HepG2 (cell line): Measurements from ENCODE around the gene CADM1. TPM values are rescaled to one million over a fixed set of nuclear protein-coding genes. Genes with fewer than 3 reads are reported as not detected.

Source experiments
- ATAC-seq: fragments of 200-7000 bp; cut with Tn5 transposase; 3 replicates; pipeline ENCODE4 v1.9.1; 2020; ENCODE audit warnings: mild to moderate bottlenecking, moderate library complexity
- BruUV-seq: library from RNA; stranded (reverse); fragments of 400-500 nt; replicated peaks from 2 replicates; lab custom pipeline; 2021; lab: Mats Ljungman, UMichigan
- CTCF ChIA-PET: fragments of 300-600 bp; formaldehyde crosslinking; extraction: SDS; loops from one replicate; lab custom pipeline; 2021; ENCODE audit warnings: low total read pairs, inconsistent platforms, low intra/inter-chr PET ratio; lab: Yijun Ruan, JAX
- POLR2A ChIA-PET: fragments of 350-600 bp; sonication (Branson Sonifier 250); formaldehyde crosslinking; loops from one replicate; lab custom pipeline; 2020; ENCODE audit warnings: antibody characterized with exemption, inconsistent platforms; lab: Yijun Ruan, JAX
- DNase-seq: peaks from one replicate; pipeline ENCODE4 v3.0.0-alpha.2; 2015; ENCODE audit warnings: low spot score
- FAIRE-seq: peaks from 3 replicates; lab custom pipeline; 2011; peaks lifted over from hg19 to GRCh38; lab: Jason Lieb, UNC
- H2AFZ ChIP-seq: one replicate; pipeline ENCODE4 v1.6.1; 2011; ENCODE audit warnings: low read length, inconsistent platforms
- H3K27ac ChIP-seq: fragments of 300-600 bp; 3 replicates; pipeline ENCODE4 v1.8.0; 2011; ENCODE audit warnings: mixed run types, mild to moderate bottlenecking, mixed read lengths, low read length, inconsistent platforms; ENCODE audit not compliant: insufficient read depth; ENCODE audit errors: extremely low read length
- H3K27me3 ChIP-seq, 2 experiments: fragments of 200-600 bp in 1 of 2; 2 replicates in 1 of 2; 3 replicates in 1 of 2; pipeline versions ENCODE4 v1.6.0 to v1.8.0; 2011; ENCODE audit warnings: low read length in 2 of 2, mild to moderate bottlenecking in 2 of 2, moderate library complexity in 2 of 2, inconsistent platforms in 1 of 2; ENCODE audit not compliant: insufficient read depth in 2 of 2, control insufficient read depth in 1 of 2
- H3K36me3 ChIP-seq, 2 experiments: fragments of 200-600 bp in 1 of 2; replicated peaks in 1 of 2; 2 replicates in 1 of 2; 3 replicates in 1 of 2; pipeline versions ENCODE4 v1.5.1 to v1.8.0; 2011; ENCODE audit warnings: low read length in 2 of 2, inconsistent platforms in 1 of 2; ENCODE audit not compliant: insufficient read depth in 2 of 2, control insufficient read depth in 1 of 2
- H3K4me1 ChIP-seq: 2 replicates; pipeline ENCODE4 v1.5.1; 2012; ENCODE audit warnings: low read length, inconsistent platforms; ENCODE audit not compliant: insufficient read depth
- H3K4me2 ChIP-seq: 2 replicates; pipeline ENCODE4 v1.6.0; 2011; ENCODE audit warnings: low read depth, low read length, inconsistent platforms
- H3K4me3 ChIP-seq, 3 experiments: fragments of 200-600 bp in 1 of 3; sonication (generic), shearing (Covaris generic) in 1 of 3; replicated peaks in 1 of 3; 2 replicates each; pipeline ENCODE4 v1.5.1; 2011 to 2016; ENCODE audit warnings: low read length in 3 of 3, inconsistent platforms in 2 of 3, low read depth in 2 of 3, mild to moderate bottlenecking in 2 of 3, control low read depth in 1 of 3, mixed read lengths in 1 of 3; ENCODE audit not compliant: insufficient read depth in 1 of 3
- H3K79me2 ChIP-seq: one replicate; pipeline ENCODE4 v1.6.1; 2011; ENCODE audit warnings: low read length, inconsistent platforms; ENCODE audit not compliant: insufficient read depth
- H3K9ac ChIP-seq: 2 replicates; pipeline ENCODE4 v1.6.0; 2011; ENCODE audit warnings: mild to moderate bottlenecking, low read depth, low read length, inconsistent platforms; ENCODE audit not compliant: insufficient read depth
- H3K9me3 ChIP-seq: 2 replicates; pipeline ENCODE4 v1.5.1; 2012; ENCODE audit warnings: mild to moderate bottlenecking, low read length
- H4K20me1 ChIP-seq: 2 replicates; pipeline ENCODE4 v1.6.0; 2011; ENCODE audit warnings: inconsistent platforms, mild to moderate bottlenecking, low read length, moderate library complexity; ENCODE audit not compliant: insufficient read depth
- ARNTL ChIP-seq: sonication (generic); formaldehyde crosslinking; IDR thresholded peaks from 2 replicates; pipeline ENCODE4 v1.4.0; 2020; ENCODE audit warnings: mild to moderate bottlenecking, missing genetic modification reagents
- ATF7 ChIP-seq, 2 experiments: fragments of 450-650 bp in 1 of 2; sonication (generic) in 1 of 2; formaldehyde crosslinking in 1 of 2; IDR thresholded peaks; 2 replicates each; pipeline versions ENCODE4 v1.4.0 to v1.6.1; 2016 to 2020; ENCODE audit warnings: antibody characterized with exemption in 1 of 2, mild to moderate bottlenecking in 1 of 2, missing genetic modification reagents in 1 of 2
- FIP1L1 ChIP-seq: fragments of 200-400 bp; formaldehyde crosslinking; IDR thresholded peaks from 2 replicates; pipeline ENCODE4 v1.6.1; 2018; ENCODE audit warnings: low read depth, mild to moderate bottlenecking, low read length, moderate library complexity, borderline replicate concordance; ENCODE audit not compliant: insufficient read depth
- HINFP ChIP-seq: sonication (generic); formaldehyde crosslinking; IDR thresholded peaks from 2 replicates; pipeline ENCODE4 v1.4.0; 2020; ENCODE audit warnings: low read depth, mild to moderate bottlenecking, missing genetic modification reagents
- HMGXB4 ChIP-seq, 2 experiments: sonication (generic) in 1 of 2; formaldehyde crosslinking in 1 of 2; IDR thresholded peaks; 2 replicates each; pipeline versions ENCODE4 v1.4.0 to v1.6.1; 2018 to 2020; ENCODE audit warnings: missing genetic modification reagents in 2 of 2, borderline replicate concordance in 1 of 2, low read depth in 1 of 2, mild to moderate bottlenecking in 1 of 2, missing biosample characterization in 1 of 2
- MAFF ChIP-seq: IDR thresholded peaks from 2 replicates; pipeline ENCODE4 v1.6.1; 2011; ENCODE audit warnings: low read depth, low read length, improper control_type of control experiment
- MLX ChIP-seq: IDR thresholded peaks from 2 replicates; pipeline ENCODE4 v1.6.1; 2016
- MXD3 ChIP-seq: IDR thresholded peaks from 2 replicates; pipeline ENCODE4 v1.6.1; 2016; ENCODE audit warnings: mild to moderate bottlenecking, missing biosample characterization, missing genetic modification reagents
- MXD4 ChIP-seq: IDR thresholded peaks from 2 replicates; pipeline ENCODE4 v1.6.1; 2016; ENCODE audit warnings: mild to moderate bottlenecking, missing biosample characterization, missing genetic modification reagents
- MYC ChIP-seq: sonication (generic); formaldehyde crosslinking; IDR thresholded peaks from 2 replicates; pipeline ENCODE4 v1.9.0; 2021; ENCODE audit warnings: missing genetic modification reagents, borderline replicate concordance
- NCOA1 ChIP-seq: sonication (generic); formaldehyde crosslinking; IDR thresholded peaks from 2 replicates; pipeline ENCODE4 v1.9.0; 2021; ENCODE audit warnings: missing genetic modification reagents
- PTBP1 ChIP-seq: fragments of 200-400 bp; formaldehyde crosslinking; IDR thresholded peaks from 2 replicates; pipeline ENCODE4 v1.6.1; 2018; ENCODE audit warnings: low read length, low read depth; ENCODE audit not compliant: poor library complexity, severe bottlenecking
- SIX1 ChIP-seq: sonication (generic); formaldehyde crosslinking; IDR thresholded peaks from 2 replicates; pipeline ENCODE4 v1.4.0; 2020; ENCODE audit warnings: missing genetic modification reagents, borderline replicate concordance
- TP53 ChIP-seq: sonication (generic); formaldehyde crosslinking; conservative IDR thresholded peaks from 2 replicates; pipeline ENCODE4 v1.4.0; 2020; ENCODE audit warnings: missing genetic modification reagents
- ZBTB38 ChIP-seq: sonication (generic); formaldehyde crosslinking; IDR thresholded peaks from 2 replicates; pipeline ENCODE4 v1.5.1; 2020; ENCODE audit warnings: mild to moderate bottlenecking, missing genetic modification reagents
- ZNF207 ChIP-seq: fragments of 450-650 bp; IDR thresholded peaks from 2 replicates; pipeline ENCODE4 v1.6.1; 2016; ENCODE audit warnings: antibody characterized with exemption, borderline replicate concordance
- ZNF558 ChIP-seq: sonication (generic); formaldehyde crosslinking; IDR thresholded peaks from 2 replicates; pipeline ENCODE4 v1.9.0; 2022; ENCODE audit warnings: mild to moderate bottlenecking, missing genetic modification reagents, borderline replicate concordance
- ZNF567 ChIP-seq: sonication (generic); formaldehyde crosslinking; IDR thresholded peaks from 2 replicates; pipeline ENCODE4 v1.8.1; 2023; ENCODE audit warnings: mild to moderate bottlenecking, missing genetic modification reagents, borderline replicate concordance
- ZNF761 ChIP-seq: sonication (generic); formaldehyde crosslinking; conservative IDR thresholded peaks from 2 replicates; pipeline ENCODE4 v1.4.0; 2020; ENCODE audit warnings: mild to moderate bottlenecking, missing genetic modification reagents
- ZNF776 ChIP-seq: sonication (generic); formaldehyde crosslinking; IDR thresholded peaks from 2 replicates; pipeline ENCODE4 v1.4.0; 2020; ENCODE audit warnings: mild to moderate bottlenecking, missing genetic modification reagents
- ZSCAN31 ChIP-seq: sonication (generic); formaldehyde crosslinking; IDR thresholded peaks from 2 replicates; pipeline ENCODE4 v1.5.0; 2020; ENCODE audit warnings: low read depth, mild to moderate bottlenecking, missing genetic modification reagents
- in situ Hi-C: cut with HindIII; loops from 2 replicates; pipeline ENCODE4 v1.10.0; 2017; ENCODE audit warnings: low pct_unique_long_range_greater_than_20kb; ENCODE audit not compliant: extremely low pct_ligation_motif_present
- intact Hi-C: fragments of 100-400 bp; cut with micrococcal nuclease; formaldehyde crosslinking; loops from one replicate; pipeline ENCODE4 v1.10.0; 2022; ENCODE audit not compliant: unreplicated experiment
- polyA plus RNA-seq, 8 experiments: library from polyadenylated mRNA; depleted of rRNA in 3 of 8; stranded (reverse) in 7 of 8; unstranded in 1 of 8; fragments of >200 nt; fragmentation: Illumina TruSeq in 4 of 8; extraction: Trizol in 4 of 8; gene quantifications; 2 replicates each; pipeline versions ENCODE4 v1.2.1 to v1.2.3, GENCODE V29; 2011 to 2016; ENCODE audit warnings: low read depth in 4 of 8, missing spikeins in 1 of 8, mixed read lengths in 1 of 8; ENCODE audit not compliant: insufficient read depth in 1 of 8
- total RNA-seq, 5 experiments: library from RNA; depleted of rRNA; stranded (reverse); fragments of >200 nt; fragmentation: Illumina TruSeq; extraction: Trizol; gene quantifications; 2 replicates each; pipeline ENCODE4 v1.2.3, GENCODE V29; 2016; ENCODE audit warnings: low read depth in 1 of 5

Gene CADM1
- total and polyA plus RNA-seq, 2 of the 13 experiments (the other 11 are each of a cell fraction or from before 2014, with no cell fraction given), result 71.3 to 122 TPM

GRCh38 chr11:115396533-115396932, 107.7 kb downstream of the CADM1 start (continued):
- no peak for TF ChIP-seq TP53 (CRISPR knock-in tag)
- TF ChIP-seq ZSCAN31 (CRISPR knock-in tag), result no peak
- no peak for TF ChIP-seq SIX1 (CRISPR knock-in tag)
- no peak for TF ChIP-seq MXD4 (CRISPR knock-in tag)
- no peak for TF ChIP-seq PTBP1

GRCh38 chr11:115393950-115394349, 110.3 kb downstream of the CADM1 start:
- CTCF ChIA-PET, result no interaction called here
- POLR2A ChIA-PET, result no interaction called here
- Histone ChIP-seq H3K4me1 (peaks cover 22% of the 10 kb centered on the region), H3K36me3 (peaks cover 3 to 15% of the 10 kb centered on the region in 2 experiments; a peak in 2 of 5 replicates), H3K9me3 (no peaks in the 10 kb centered on the region), H3K4me3 (no peak overlapping the region), H2AFZ (no peak overlapping the region), H3K27ac (no peak overlapping the region), H3K27me3 (no peaks in the 10 kb centered on the region), H4K20me1 (no peaks in the 10 kb centered on the region; the same call in 1 of the 2 replicates), H3K4me2 (no peak overlapping the region), H3K9ac (no peak overlapping the region), H3K79me2 (peaks cover 4% of the 10 kb centered on the region)
- FAIRE-seq (no peak), DNase-seq (no peak), ATAC-seq (no peak)
- intact Hi-C loops, result no loop called here
- no TSS peak for BruUV-seq
- in situ Hi-C loops, result no loop called here
- no peak for TF ChIP-seq MYC (CRISPR knock-in tag)
- TF ChIP-seq FIP1L1, result no peak
- TF ChIP-seq ZNF207, result no peak
- TF ChIP-seq ZNF558, result no peak
- no peak for TF ChIP-seq MAFF
- TF ChIP-seq MLX (CRISPR knock-in tag), result no peak
- no peak for TF ChIP-seq HINFP (CRISPR knock-in tag)
- no peak for TF ChIP-seq ZNF761 (CRISPR knock-in tag)
- TF ChIP-seq NCOA1, result no peak
- no peak for TF ChIP-seq ZBTB38 (CRISPR knock-in tag)
- TF ChIP-seq HMGXB4 (CRISPR knock-in tag; IDR thresholded peaks at IDR 0.05; ENCODE audit: borderline replicate concordance in 1 of 2, low read depth in 1 of 2), result no peak
- TF ChIP-seq ARNTL, result no peak
- TF ChIP-seq ZNF567 (CRISPR knock-in tag), result no peak
- TF ChIP-seq ZNF776, result no peak
- no peak for TF ChIP-seq ATF7 (IDR thresholded peaks at IDR 0.05)
- no peak for TF ChIP-seq ATF7 (CRISPR knock-in tag; IDR thresholded peaks at IDR 0.05)
- no peak for TF ChIP-seq MXD3 (CRISPR knock-in tag)
